MM.1S (cell line): ENCODE results near the gene PDE6G.

Source experiments
- DNase-seq: peaks from one replicate; pipeline ENCODE4 v3.0.0-alpha.2; 2015
- H2AFZ ChIP-seq: fragments of 300-600 bp; sonication (generic); 2 replicates; pipeline ENCODE4 v1.6.0; 2016; ENCODE audit warnings: antibody characterized with exemption, low read length
- H3F3A ChIP-seq: fragments of 300-600 bp; sonication (generic); 2 replicates; pipeline ENCODE4 v1.6.1; 2016; ENCODE audit warnings: mild to moderate bottlenecking, antibody characterized with exemption, low read length, moderate library complexity, mixed read lengths; ENCODE audit not compliant: insufficient read depth
- H3K27ac ChIP-seq: fragments of 300-600 bp; sonication (generic); 2 replicates; pipeline ENCODE4 v1.5.1; 2016; ENCODE audit warnings: mild to moderate bottlenecking, low read length
- H3K27me3 ChIP-seq: fragments of 300-600 bp; sonication (generic); replicated peaks from 2 replicates; pipeline ENCODE4 v1.6.0; 2016; ENCODE audit warnings: low read length; ENCODE audit not compliant: insufficient read depth
- H3K36me3 ChIP-seq: fragments of 300-600 bp; sonication (generic); replicated peaks from 2 replicates; pipeline ENCODE4 v1.6.1; 2016; ENCODE audit warnings: mild to moderate bottlenecking, low read length, mixed read lengths; ENCODE audit not compliant: insufficient read depth
- H3K4me1 ChIP-seq: fragments of 300-600 bp; sonication (generic); 2 replicates; pipeline ENCODE4 v1.6.1; 2016; ENCODE audit warnings: low read length, mixed read lengths
- H3K4me2 ChIP-seq: fragments of 300-600 bp; sonication (generic); 2 replicates; pipeline ENCODE4 v1.6.0; 2016; ENCODE audit warnings: low read depth, low read length
- H3K4me3 ChIP-seq: fragments of 300-600 bp; sonication (generic); 2 replicates; pipeline ENCODE4 v1.5.1; 2016; ENCODE audit warnings: low read length, mixed read lengths
- H3K79me2 ChIP-seq: fragments of 300-600 bp; sonication (generic); 2 replicates; pipeline ENCODE4 v1.6.1; 2016; ENCODE audit warnings: mixed run types, low read length, mixed read lengths
- H3K9ac ChIP-seq: fragments of 300-600 bp; sonication (generic); 2 replicates; pipeline ENCODE4 v1.6.1; 2016; ENCODE audit warnings: low read length, mixed read lengths
- H3K9me2 ChIP-seq: fragments of 300-600 bp; sonication (generic); replicated peaks from 2 replicates; pipeline ENCODE4 v1.6.1; 2016; ENCODE audit warnings: mild to moderate bottlenecking, low read length, mixed read lengths; ENCODE audit not compliant: insufficient read depth
- H3K9me3 ChIP-seq: fragments of 300-600 bp; sonication (generic); replicated peaks from 2 replicates; pipeline ENCODE4 v1.6.1; 2016; ENCODE audit warnings: mild to moderate bottlenecking, low read length, mixed read lengths; ENCODE audit not compliant: insufficient read depth
- H4K20me1 ChIP-seq: fragments of 300-600 bp; sonication (generic); 2 replicates; pipeline ENCODE4 v1.6.1; 2016; ENCODE audit warnings: mild to moderate bottlenecking, low read length, moderate library complexity, mixed read lengths; ENCODE audit not compliant: insufficient read depth
- CTCF ChIP-seq: fragments of 300-600 bp; sonication (generic); IDR thresholded peaks from 2 replicates; pipeline ENCODE4 v1.5.1; 2016; ENCODE audit warnings: antibody characterized with exemption, low read length, mixed read lengths
- EZH2 ChIP-seq: fragments of 300-600 bp; sonication (generic); optimal IDR thresholded peaks from 2 replicates; pipeline ENCODE3; 2017; ENCODE audit warnings: low read depth, mild to moderate bottlenecking, antibody characterized with exemption, low read length, mixed read lengths
- EZH2phosphoT487 ChIP-seq: fragments of 300-600 bp; sonication (generic); IDR thresholded peaks from 2 replicates; pipeline ENCODE4 v1.6.1; 2018; ENCODE audit warnings: antibody characterized with exemption, low read length

The PDE6G gene

GRCh38 chr17:81615401-81615930 is 40.9 kb downstream of the PDE6G start:
- no peak overlapping the region for H3K4me3 ChIP-seq
- peaks cover 65% of the 10 kb centered on the region for H3K79me2 ChIP-seq
- H2AFZ ChIP-seq, result no peak overlapping the region
- peaks cover 19% of the 10 kb centered on the region for H3K36me3 ChIP-seq
- H3K9me2 ChIP-seq, result no peaks in the 10 kb centered on the region
- H3K9me3 ChIP-seq, result no peaks in the 10 kb centered on the region
- no peak overlapping the region for H3K4me2 ChIP-seq
- H3K27me3 ChIP-seq, result no peaks in the 10 kb centered on the region
- no peaks in the 10 kb centered on the region; the same call in 1 of the 2 replicates for H3F3A ChIP-seq
- TF ChIP-seq EZH2phosphoT487, result no peak
- TF ChIP-seq EZH2, result no peak
- no peak for TF ChIP-seq CTCF
- no peak for DNase-seq
- H4K20me1 ChIP-seq, result peaks cover 13% of the 10 kb centered on the region; the same call in 1 of the 2 replicates
- no peak overlapping the region for H3K27ac ChIP-seq
- H3K9ac ChIP-seq, result no peak overlapping the region
- H3K4me1 ChIP-seq, result no peaks in the 10 kb centered on the region

GRCh38 chr17:81612172-81612970 is 44.0 kb downstream of the PDE6G start:
- H3K27me3 ChIP-seq, result no peaks in the 10 kb centered on the region
- TF ChIP-seq EZH2 (no peak), EZH2phosphoT487 (no peak), CTCF (no peak)
- H3K27ac ChIP-seq, result no peak overlapping the region
- H3K36me3 ChIP-seq, result peaks cover 30% of the 10 kb centered on the region
- peaks cover 17% of the 10 kb centered on the region; the same call in 1 of the 2 replicates for H4K20me1 ChIP-seq
- H3K9ac ChIP-seq, result no peak overlapping the region
- no peaks in the 10 kb centered on the region; the same call in 1 of the 2 replicates for H3F3A ChIP-seq
- no peak for DNase-seq
- no peaks in the 10 kb centered on the region for H3K4me1 ChIP-seq
- no peaks in the 10 kb centered on the region for H3K9me2 ChIP-seq
- peaks cover 84% of the 10 kb centered on the region for H3K79me2 ChIP-seq
- H3K9me3 ChIP-seq, result no peaks in the 10 kb centered on the region
- no peak overlapping the region for H3K4me3 ChIP-seq
- no peak overlapping the region for H3K4me2 ChIP-seq
- H2AFZ ChIP-seq, result no peak overlapping the region

- Histone ChIP-seq H3K27me3 (no peaks in the 10 kb centered on the region), H4K20me1 (0 out of 2 replicates have a peak, but pooled peaks cover 4% of the 10 kb centered on the region), H3K4me2 (no peak overlapping the region), H3K36me3 (peaks cover 36% of the 10 kb centered on the region; the same call in 1 of the 2 replicates), H3K79me2 (peaks cover 74% of the 10 kb centered on the region), H2AFZ (no peak overlapping the region), H3K9me3 (no peaks in the 10 kb centered on the region), H3F3A (no peaks in the 10 kb centered on the region), H3K9me2 (no peaks in the 10 kb centered on the region), H3K27ac (no peak overlapping the region), H3K9ac (no peak overlapping the region), H3K4me3 (no peak overlapping the region), H3K4me1 (no peaks in the 10 kb centered on the region)
- no peak for DNase-seq
- TF ChIP-seq CTCF, result no peak
- no peak for TF ChIP-seq EZH2
- TF ChIP-seq EZH2phosphoT487, result no peak
Measured at GRCh38 chr17:81609541-81610311, 46.6 kb downstream of the PDE6G start.
